GM23338 (cell line): ENCODE data around the gene CLSTN1. TPM values are rescaled to one million over a fixed set of nuclear protein-coding genes. Genes with fewer than 3 reads are reported as not detected.

Source experiments
- ATAC-seq: fragments of 200-7000 bp; cut with Tn5 transposase; 3 replicates; pipeline ENCODE4 v1.9.1; 2020
- DNase-seq: peaks from one replicate; pipeline ENCODE4 v3.0.0-alpha.2; 2015; ENCODE audit warnings: low spot score
- H2AFZ ChIP-seq: fragments of 200-600 bp; sonication (generic); 2 replicates; pipeline ENCODE4 v1.8.0; 2016; ENCODE audit warnings: antibody characterized with exemption, mild to moderate bottlenecking, moderate library complexity
- H3F3A ChIP-seq: fragments of 200-600 bp; sonication (generic); replicated peaks from 2 replicates; pipeline ENCODE4 v1.8.0; 2017; ENCODE audit warnings: antibody characterized with exemption, mixed run types, low read depth
- H3K27ac ChIP-seq: fragments of 200-600 bp; sonication (generic); 2 replicates; pipeline ENCODE4 v1.6.1; 2016; ENCODE audit warnings: low read depth
- H3K27me3 ChIP-seq: fragments of 200-600 bp; sonication (generic); 2 replicates; pipeline ENCODE4 v1.8.0; 2016; ENCODE audit warnings: mild to moderate bottlenecking, mixed run types, moderate library complexity; ENCODE audit not compliant: insufficient read depth
- H3K36me3 ChIP-seq: fragments of 200-600 bp; sonication (generic); 2 replicates; pipeline ENCODE4 v1.8.0; 2016; ENCODE audit warnings: mild to moderate bottlenecking; ENCODE audit not compliant: insufficient read depth
- H3K4me1 ChIP-seq: fragments of 200-600 bp; sonication (generic); 2 replicates; pipeline ENCODE4 v1.8.0; 2016; ENCODE audit warnings: mild to moderate bottlenecking, moderate library complexity; ENCODE audit not compliant: insufficient read depth
- H3K4me2 ChIP-seq: fragments of 200-600 bp; sonication (generic); 2 replicates; pipeline ENCODE4 v1.7.1; 2017; ENCODE audit warnings: mixed run types
- H3K4me3 ChIP-seq: fragments of 200-600 bp; sonication (generic); 2 replicates; pipeline ENCODE4 v1.6.1; 2016; ENCODE audit warnings: mixed run types
- H3K79me2 ChIP-seq: fragments of 200-600 bp; sonication (generic); replicated peaks from 2 replicates; pipeline ENCODE4 v1.8.0; 2017; ENCODE audit warnings: mild to moderate bottlenecking; ENCODE audit not compliant: insufficient read depth
- H3K9me2 ChIP-seq: fragments of 200-600 bp; sonication (generic); 2 replicates; pipeline ENCODE4 v1.8.0; 2017; ENCODE audit not compliant: insufficient read depth
- H4K20me1 ChIP-seq: fragments of 200-600 bp; sonication (generic); replicated peaks from 2 replicates; pipeline ENCODE4 v1.8.0; 2017; ENCODE audit warnings: mild to moderate bottlenecking; ENCODE audit not compliant: insufficient read depth
- H3K27ac Mint-ChIP-seq: 2 replicates; pipeline ENCODE4 v1.8.0; 2020; ENCODE audit warnings: inconsistent platforms, mild to moderate bottlenecking, moderate library complexity, mixed read lengths
- H3K27me3 Mint-ChIP-seq: 3 replicates; pipeline ENCODE4 v1.8.0; 2022; ENCODE audit warnings: low read depth, mild to moderate bottlenecking, moderate library complexity, mixed read lengths, inconsistent platforms; ENCODE audit not compliant: insufficient read depth, poor library complexity
- H3K36me3 Mint-ChIP-seq: 3 replicates; pipeline ENCODE4 v1.8.0; 2021; ENCODE audit warnings: low read depth, mild to moderate bottlenecking, inconsistent platforms, moderate library complexity, mixed read lengths
- H3K4me1 Mint-ChIP-seq: 3 replicates; pipeline ENCODE4 v1.8.0; 2020; ENCODE audit warnings: mild to moderate bottlenecking, inconsistent platforms, mixed read lengths
- H3K4me3 Mint-ChIP-seq: 3 replicates; pipeline ENCODE4 v1.8.0; 2021; ENCODE audit warnings: moderate library complexity, mild to moderate bottlenecking, inconsistent platforms, mixed read lengths
- H3K9me3 Mint-ChIP-seq: 3 replicates; pipeline ENCODE4 v1.8.0; 2020; ENCODE audit warnings: moderate library complexity, mild to moderate bottlenecking, inconsistent platforms, mixed read lengths
- CREB1 ChIP-seq: fragments of 250-450 bp; sonication (Bioruptor Pico); IDR thresholded peaks from 2 replicates; pipeline ENCODE4 v1.5.0; 2020; ENCODE audit warnings: low read depth, mild to moderate bottlenecking, moderate library complexity
- CTCF ChIP-seq, 2 experiments: fragments of 200-600 bp in 1 of 2; sonication (generic) in 1 of 2; conservative IDR thresholded peaks; 2 replicates each; pipeline versions ENCODE4 v1.5.1 to v1.6.1; 2016 to 2017; ENCODE audit warnings: antibody characterized with exemption in 2 of 2, low read depth in 2 of 2, mild to moderate bottlenecking in 2 of 2, moderate library complexity in 1 of 2
- ETS1 ChIP-seq: IDR thresholded peaks from 2 replicates; pipeline ENCODE4 v1.6.1; 2016; ENCODE audit warnings: antibody characterized with exemption
- ZNF462 ChIP-seq: fragments of 250-450 bp; sonication (Bioruptor Pico); IDR thresholded peaks from 2 replicates; pipeline ENCODE4 v1.5.0; 2020; ENCODE audit warnings: mild to moderate bottlenecking, moderate library complexity
- polyA plus RNA-seq: library from polyadenylated mRNA; unstranded; fragments of >200 nt; fragmentation: Nextera tagmentation; extraction: Ambion mirVana; gene quantifications from 2 replicates; pipeline ENCODE4 v1.2.1, GENCODE V29; 2016
- total RNA-seq: library from RNA; depleted of rRNA; stranded (reverse); fragments of >200 nt; shearing (Covaris generic); gene quantifications from 2 replicates; pipeline ENCODE4 v1.2.3, GENCODE V29; 2014

The CLSTN1 gene
- total and polyA plus RNA-seq, 2 experiments from 2014 or later, result 38.5 to 66.2 TPM

GRCh38 chr1:9737057-9737456, 86.7 kb downstream of the CLSTN1 start (continued):
- TF ChIP-seq ZNF462 (CRISPR knock-in tag), result no peak

- H3K27me3 Mint-ChIP-seq, result peaks cover 9% of the 10 kb centered on the region
- Histone ChIP-seq H3F3A (no peaks in the 10 kb centered on the region; the same call in 1 of the 2 replicates), H3K4me2 (no peak overlapping the region), H4K20me1 (no peaks in the 10 kb centered on the region; the same call in 1 of the 2 replicates), H3K27ac (no peak overlapping the region), H2AFZ (no peak overlapping the region), H3K36me3 (peaks cover 42% of the 10 kb centered on the region), H3K27me3 (no peaks in the 10 kb centered on the region), H3K4me3 (no peak overlapping the region), H3K4me1 (no peaks in the 10 kb centered on the region), H3K9me2 (no peaks in the 10 kb centered on the region), H3K79me2 (no peaks in the 10 kb centered on the region)
- ATAC-seq, result no peak
- no peak overlapping the region for H3K4me3 Mint-ChIP-seq
- peaks cover 6% of the 10 kb centered on the region; the same call in 1 of the 3 replicates for H3K9me3 Mint-ChIP-seq
- no peaks in the 10 kb centered on the region for H3K4me1 Mint-ChIP-seq
- peaks cover 86% of the 10 kb centered on the region for H3K36me3 Mint-ChIP-seq
- DNase-seq, result no peak
- no peak for TF ChIP-seq CREB1
- no peak for TF ChIP-seq ETS1
- no peak for TF ChIP-seq CTCF (conservative IDR thresholded peaks at IDR 0.05; ENCODE audit: low read depth in 2 of 2)
- no peak overlapping the region for H3K27ac Mint-ChIP-seq
Measured at GRCh38 chr1:9736241-9736640, 87.5 kb downstream of the CLSTN1 start.
